ENCODE data around the gene FCRLB.
"Not testable (repeated sequence)": the region's sequence is repeated elsewhere in the genome, so short reads cannot be mapped to it uniquely, and the experiment has no call there.

The FCRLB gene

GRCh38 chr1:161740921-161741320 lies 19.6 kb downstream of the FCRLB start:
- DNase-seq (ENCODE audit: low read depth) = no peak

- no peak for DNase-seq (ENCODE audit: low read depth)
Observed at GRCh38 chr1:161743231-161743630, 21.9 kb downstream of the FCRLB start.

- no peak for DNase-seq (ENCODE audit: low read depth)
Observed at GRCh38 chr1:161747801-161748200, 26.5 kb downstream of the FCRLB start.

GRCh38 chr1:161749509-161750407 lies 28.4 kb downstream of the FCRLB start, which contains the start of gene DUSP12:
Gene DUSP12 (plus strand): TSS chr1:161749786. CDS start chr1:161749802, 16 bp downstream.
- peak; percentile 89 for DNase-seq (ENCODE audit: low read depth)

GRCh38 chr1:161763522-161764098 lies 42.3 kb downstream of the FCRLB start:
- DNase-seq (ENCODE audit: low read depth) = no peak

- peak; percentile 83 for DNase-seq (ENCODE audit: low read depth)
Observed at GRCh38 chr1:161766102-161766981, 45.0 kb downstream of the FCRLB start, which contains the start of gene ATF6. Gene ATF6 (plus strand): TSS chr1:161766320. CDS start chr1:161766361, 41 bp downstream.

- no peak for DNase-seq (ENCODE audit: low read depth)
Observed at GRCh38 chr1:161768461-161768860, 47.1 kb downstream of the FCRLB start.

GRCh38 chr1:161768986-161769672 lies 47.8 kb downstream of the FCRLB start:
- no peak for DNase-seq (ENCODE audit: low read depth)

- DNase-seq (ENCODE audit: low read depth) = not testable (repeated sequence)
Observed at GRCh38 chr1:161769673-161770045, 48.3 kb downstream of the FCRLB start.

GRCh38 chr1:161770250-161770649 lies 48.9 kb downstream of the FCRLB start:
- DNase-seq (ENCODE audit: low read depth) = no peak

GRCh38 chr1:161771161-161771560 lies 49.8 kb downstream of the FCRLB start:
- DNase-seq (ENCODE audit: low read depth) = no peak

GRCh38 chr1:161771973-161772372 lies 50.6 kb downstream of the FCRLB start:
- DNase-seq (ENCODE audit: low read depth) = no peak

GRCh38 chr1:161772397-161772796 lies 51.1 kb downstream of the FCRLB start:
- no peak for DNase-seq (ENCODE audit: low read depth)

GRCh38 chr1:161773791-161774190 lies 52.4 kb downstream of the FCRLB start:
- no peak for DNase-seq (ENCODE audit: low read depth)

GRCh38 chr1:161777261-161777660 lies 55.9 kb downstream of the FCRLB start:
- DNase-seq (ENCODE audit: low read depth) = no peak
